Measurements from ENCODE around the gene GMCL1. TPM values are rescaled to one million over a fixed set of nuclear protein-coding genes. Genes with fewer than 3 reads are reported as not detected.

GMCL1 gene
- total and polyA plus RNA-seq, 9 of the 15 experiments (the other 6 are each of a cell fraction or from before 2014, with no cell fraction given): 7.0 to 27.3 (median 15.4) TPM

GRCh38 chr2:69829256-69830044, at the start of gene GMCL1 (continued):
- no peak for TF ChIP-seq ZNF655 (CRISPR knock-in tag; IDR thresholded peaks at IDR 0.05)
- TF ChIP-seq ZNF395 (CRISPR knock-in tag; IDR thresholded peaks at IDR 0.05): 0 out of 2 replicates have a peak, but pooled peaks have one; percentile 59
- no peak; the same call in 1 of the 2 replicates for TF ChIP-seq TAF7 (tag; IDR thresholded peaks at IDR 0.05)
- no peak for TF ChIP-seq ZNF41 (CRISPR knock-in tag; conservative IDR thresholded peaks at IDR 0.05)
- TF ChIP-seq IRF1 (CRISPR knock-in tag; IDR thresholded peaks at IDR 0.05; ENCODE audit: borderline replicate concordance): no peak
- TF ChIP-seq DIDO1 (tag; IDR thresholded peaks at IDR 0.05; ENCODE audit: low read depth): 0 out of 2 replicates have a peak, but pooled peaks have one; percentile 29
- TF ChIP-seq ZFPM2 (CRISPR knock-in tag; IDR thresholded peaks at IDR 0.05): no peak
- no peak for TF ChIP-seq ESRRB (CRISPR knock-in tag; IDR thresholded peaks at IDR 0.05; ENCODE audit: borderline replicate concordance)
- no peak for TF ChIP-seq PHTF2 (CRISPR knock-in tag; IDR thresholded peaks at IDR 0.05)
- TF ChIP-seq SAFB (IDR thresholded peaks at IDR 0.05; ENCODE audit: borderline replicate concordance, low read depth, low read length): no peak
- TF ChIP-seq ILF3 (IDR thresholded peaks at IDR 0.05; ENCODE audit: borderline replicate concordance): no peak
- 0 out of 2 replicates have a peak, but pooled peaks have one; percentile 65 for TF ChIP-seq ZBTB9 (CRISPR knock-in tag; IDR thresholded peaks at IDR 0.05)
- TF ChIP-seq HEY1 (CRISPR knock-in tag; IDR thresholded peaks at IDR 0.05; ENCODE audit: borderline replicate concordance): no peak
- no peak for TF ChIP-seq DNMT1 (IDR thresholded peaks at IDR 0.05)
- no peak; the same call in none of the 2 replicates for TF ChIP-seq ZNF12 (CRISPR knock-in tag; IDR thresholded peaks at IDR 0.05)
- no peak for TF ChIP-seq NFIX (CRISPR knock-in tag; IDR thresholded peaks at IDR 0.05; ENCODE audit: low read depth)
- TF ChIP-seq HSF4 (CRISPR knock-in tag; IDR thresholded peaks at IDR 0.05; ENCODE audit: borderline replicate concordance): no peak
- no peak for TF ChIP-seq ZNF766 (CRISPR knock-in tag; conservative IDR thresholded peaks at IDR 0.05)
- no peak for TF ChIP-seq ZC3H8 (IDR thresholded peaks at IDR 0.05)
- no peak; the same call in 1 of the 2 replicates for TF ChIP-seq ZNF583 (CRISPR knock-in tag; IDR thresholded peaks at IDR 0.05)
- TF ChIP-seq HDAC2 (IDR thresholded peaks at IDR 0.05): no peak; the same call in 1 of the 2 replicates
